IPS DF 6.9 (cell line): ENCODE results near the gene MYO1H.

Experiments
- DNase-seq: peaks from one replicate; pipeline ENCODE4 v3.0.0-alpha.2; 2013; ENCODE audit warnings: low read depth, low spot score
- H3K27ac ChIP-seq: one replicate; pipeline ENCODE4 v1.5.1; 2013; ENCODE audit warnings: low read length, control low read depth
- H3K27me3 ChIP-seq: 2 replicates; pipeline ENCODE4 v1.6.1; 2013; ENCODE audit warnings: mild to moderate bottlenecking, low read length; ENCODE audit not compliant: control insufficient read depth, insufficient read depth
- H3K36me3 ChIP-seq: 2 replicates; pipeline ENCODE4 v1.6.1; 2013; ENCODE audit warnings: low read length; ENCODE audit not compliant: control insufficient read depth, insufficient read depth
- H3K4me1 ChIP-seq: 2 replicates; pipeline ENCODE4 v1.6.1; 2013; ENCODE audit warnings: low read length; ENCODE audit not compliant: control insufficient read depth, insufficient read depth
- H3K4me3 ChIP-seq: 2 replicates; pipeline ENCODE4 v1.5.1; 2013; ENCODE audit warnings: mild to moderate bottlenecking, low read length
- H3K9me3 ChIP-seq: 2 replicates; pipeline ENCODE4 v1.6.1; 2013; ENCODE audit warnings: low read length, inconsistent platforms; ENCODE audit not compliant: control insufficient read depth, insufficient read depth
- WGBS: extraction: QIAGEN DNeasy Blood & Tissue Kit; methylation state at CpG from one replicate; pipeline ENCODE4 v1.1.7; 2013; ENCODE audit warnings: mixed read lengths, missing lambda C conversion rate; ENCODE audit not compliant: insufficient read length, insufficient coverage; 5-methylcytosine and 5-hydroxymethylcytosine counted together

The MYO1H gene

GRCh38 chr12:109493090-109493489, 145.4 kb downstream of the MYO1H start:
- H3K4me1 ChIP-seq, result no peaks in the 10 kb centered on the region
- no peak overlapping the region for H3K27ac ChIP-seq
- no peak overlapping the region for H3K4me3 ChIP-seq
- DNase-seq, result no peak
- H3K36me3 ChIP-seq, result peaks cover 13% of the 10 kb centered on the region
- no peaks in the 10 kb centered on the region for H3K9me3 ChIP-seq
- H3K27me3 ChIP-seq, result no peaks in the 10 kb centered on the region

- Histone ChIP-seq H3K4me1 (no peaks in the 10 kb centered on the region), H3K36me3 (peaks cover 8% of the 10 kb centered on the region; the same call in 1 of the 2 replicates), H3K9me3 (no peaks in the 10 kb centered on the region), H3K4me3 (no peak overlapping the region), H3K27ac (no peak overlapping the region), H3K27me3 (no peaks in the 10 kb centered on the region)
- WGBS, result no CpG with 5 or more reads among the region's 1 CpG
- no peak for DNase-seq
These were observed 146.2 kb downstream of the MYO1H start for GRCh38 chr12:109493938-109494337.

DNA sequence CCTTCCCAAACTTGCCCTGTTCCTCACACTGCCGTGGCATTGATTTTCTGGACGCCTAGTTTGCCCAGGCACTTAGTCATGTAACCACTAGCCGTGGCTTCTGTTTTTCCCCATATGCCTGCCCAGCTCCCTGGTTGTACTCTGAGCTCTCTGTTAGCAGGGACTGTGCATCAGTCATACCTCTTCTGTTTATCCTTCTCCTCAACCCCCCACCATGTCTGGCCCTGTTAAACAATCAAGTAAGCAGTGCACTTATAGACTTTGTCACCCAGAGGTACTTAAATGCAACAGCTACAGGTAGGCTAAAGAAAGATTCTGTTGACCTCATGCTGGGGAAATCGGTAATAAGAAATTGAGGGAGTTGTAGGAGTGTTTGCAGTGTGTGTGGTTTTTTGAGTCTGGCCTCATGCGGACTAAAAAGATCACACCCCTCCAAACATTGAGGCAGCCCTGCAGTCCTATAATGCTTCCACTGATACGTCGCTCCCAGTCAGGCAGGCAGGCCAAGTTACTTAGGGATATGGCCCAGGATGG, 146.7 kb downstream of the MYO1H start:
- no peak overlapping the region for H3K4me3 ChIP-seq
- H3K36me3 ChIP-seq, result peaks cover 10% of the 10 kb centered on the region; the same call in 1 of the 2 replicates
- no CpG with 5 or more reads among the region's 7 CpGs for WGBS
- H3K9me3 ChIP-seq, result no peaks in the 10 kb centered on the region
- no peak overlapping the region for H3K27ac ChIP-seq
- H3K4me1 ChIP-seq, result no peaks in the 10 kb centered on the region
- no peak for DNase-seq
- H3K27me3 ChIP-seq, result no peaks in the 10 kb centered on the region

GRCh38 chr12:109495012-109495411, 147.3 kb downstream of the MYO1H start:
- no peak overlapping the region for H3K27ac ChIP-seq
- H3K9me3 ChIP-seq, result no peaks in the 10 kb centered on the region
- no peaks in the 10 kb centered on the region for H3K27me3 ChIP-seq
- peaks cover 9% of the 10 kb centered on the region; the same call in 1 of the 2 replicates for H3K36me3 ChIP-seq
- no peaks in the 10 kb centered on the region for H3K4me1 ChIP-seq
- H3K4me3 ChIP-seq, result no peak overlapping the region
- no peak for DNase-seq

- Histone ChIP-seq H3K36me3 (peaks cover 7% of the 10 kb centered on the region; the same call in 1 of the 2 replicates), H3K4me3 (no peak overlapping the region), H3K27ac (no peak overlapping the region), H3K27me3 (no peaks in the 10 kb centered on the region), H3K9me3 (no peaks in the 10 kb centered on the region), H3K4me1 (no peaks in the 10 kb centered on the region)
- DNase-seq, result no peak
These were observed 148.6 kb downstream of the MYO1H start for GRCh38 chr12:109496306-109496705.

- no CpG with 5 or more reads among the region's 7 CpGs for WGBS
- H3K36me3 ChIP-seq, result peaks cover 8% of the 10 kb centered on the region; the same call in 1 of the 2 replicates
These were observed 150.0 kb downstream of the MYO1H start for GRCh38 chr12:109497675-109498074.

More at GRCh38 chr12:109497675-109498074, 150.0 kb downstream of the MYO1H start:
- H3K4me3 ChIP-seq, result no peak overlapping the region
- no peaks in the 10 kb centered on the region for H3K4me1 ChIP-seq
- H3K9me3 ChIP-seq, result no peaks in the 10 kb centered on the region
- H3K27me3 ChIP-seq, result no peaks in the 10 kb centered on the region
- no peak overlapping the region for H3K27ac ChIP-seq
- DNase-seq, result no peak
